ENCODE data around the gene CUX1.

- TF ChIP-seq GABPA (IDR thresholded peaks at IDR 0.05; ENCODE audit: low read depth) (no peak), POLR2AphosphoS5 (IDR thresholded peaks at IDR 0.05; ENCODE audit: low read depth) (no peak)
- TF ChIP-seq, protein P1, sequence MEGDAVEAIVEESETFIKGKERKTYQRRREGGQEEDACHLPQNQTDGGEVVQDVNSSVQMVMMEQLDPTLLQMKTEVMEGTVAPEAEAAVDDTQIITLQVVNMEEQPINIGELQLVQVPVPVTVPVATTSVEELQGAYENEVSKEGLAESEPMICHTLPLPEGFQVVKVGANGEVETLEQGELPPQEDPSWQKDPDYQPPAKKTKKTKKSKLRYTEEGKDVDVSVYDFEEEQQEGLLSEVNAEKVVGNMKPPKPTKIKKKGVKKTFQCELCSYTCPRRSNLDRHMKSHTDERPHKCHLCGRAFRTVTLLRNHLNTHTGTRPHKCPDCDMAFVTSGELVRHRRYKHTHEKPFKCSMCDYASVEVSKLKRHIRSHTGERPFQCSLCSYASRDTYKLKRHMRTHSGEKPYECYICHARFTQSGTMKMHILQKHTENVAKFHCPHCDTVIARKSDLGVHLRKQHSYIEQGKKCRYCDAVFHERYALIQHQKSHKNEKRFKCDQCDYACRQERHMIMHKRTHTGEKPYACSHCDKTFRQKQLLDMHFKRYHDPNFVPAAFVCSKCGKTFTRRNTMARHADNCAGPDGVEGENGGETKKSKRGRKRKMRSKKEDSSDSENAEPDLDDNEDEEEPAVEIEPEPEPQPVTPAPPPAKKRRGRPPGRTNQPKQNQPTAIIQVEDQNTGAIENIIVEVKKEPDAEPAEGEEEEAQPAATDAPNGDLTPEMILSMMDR (IDR thresholded peaks at IDR 0.05; ENCODE audit: insufficient read depth, low read length), result no peak
- TF ChIP-seq, protein P2, sequence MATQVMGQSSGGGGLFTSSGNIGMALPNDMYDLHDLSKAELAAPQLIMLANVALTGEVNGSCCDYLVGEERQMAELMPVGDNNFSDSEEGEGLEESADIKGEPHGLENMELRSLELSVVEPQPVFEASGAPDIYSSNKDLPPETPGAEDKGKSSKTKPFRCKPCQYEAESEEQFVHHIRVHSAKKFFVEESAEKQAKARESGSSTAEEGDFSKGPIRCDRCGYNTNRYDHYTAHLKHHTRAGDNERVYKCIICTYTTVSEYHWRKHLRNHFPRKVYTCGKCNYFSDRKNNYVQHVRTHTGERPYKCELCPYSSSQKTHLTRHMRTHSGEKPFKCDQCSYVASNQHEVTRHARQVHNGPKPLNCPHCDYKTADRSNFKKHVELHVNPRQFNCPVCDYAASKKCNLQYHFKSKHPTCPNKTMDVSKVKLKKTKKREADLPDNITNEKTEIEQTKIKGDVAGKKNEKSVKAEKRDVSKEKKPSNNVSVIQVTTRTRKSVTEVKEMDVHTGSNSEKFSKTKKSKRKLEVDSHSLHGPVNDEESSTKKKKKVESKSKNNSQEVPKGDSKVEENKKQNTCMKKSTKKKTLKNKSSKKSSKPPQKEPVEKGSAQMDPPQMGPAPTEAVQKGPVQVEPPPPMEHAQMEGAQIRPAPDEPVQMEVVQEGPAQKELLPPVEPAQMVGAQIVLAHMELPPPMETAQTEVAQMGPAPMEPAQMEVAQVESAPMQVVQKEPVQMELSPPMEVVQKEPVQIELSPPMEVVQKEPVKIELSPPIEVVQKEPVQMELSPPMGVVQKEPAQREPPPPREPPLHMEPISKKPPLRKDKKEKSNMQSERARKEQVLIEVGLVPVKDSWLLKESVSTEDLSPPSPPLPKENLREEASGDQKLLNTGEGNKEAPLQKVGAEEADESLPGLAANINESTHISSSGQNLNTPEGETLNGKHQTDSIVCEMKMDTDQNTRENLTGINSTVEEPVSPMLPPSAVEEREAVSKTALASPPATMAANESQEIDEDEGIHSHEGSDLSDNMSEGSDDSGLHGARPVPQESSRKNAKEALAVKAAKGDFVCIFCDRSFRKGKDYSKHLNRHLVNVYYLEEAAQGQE (IDR thresholded peaks at IDR 0.05; ENCODE audit: insufficient replicate concordance, low read depth), result no peak
Observed at GRCh38 chr7:102165136-102165535, 347.7 kb downstream of the CUX1 start.

Measured in HL-60 (cell line).